CD4-positive, alpha-beta T cell treated with Interleukin-21 for 1 hour (primary cell): Measurements from ENCODE around the gene PREP.
"Not testable (repeated sequence)": the region's sequence is repeated elsewhere in the genome, so short reads cannot be mapped to it uniquely, and the experiment has no call there.

Source experiments
- DNase-seq: peaks from one replicate; pipeline ENCODE4 v3.0.0-alpha.2; 2020

The PREP gene

DNA sequence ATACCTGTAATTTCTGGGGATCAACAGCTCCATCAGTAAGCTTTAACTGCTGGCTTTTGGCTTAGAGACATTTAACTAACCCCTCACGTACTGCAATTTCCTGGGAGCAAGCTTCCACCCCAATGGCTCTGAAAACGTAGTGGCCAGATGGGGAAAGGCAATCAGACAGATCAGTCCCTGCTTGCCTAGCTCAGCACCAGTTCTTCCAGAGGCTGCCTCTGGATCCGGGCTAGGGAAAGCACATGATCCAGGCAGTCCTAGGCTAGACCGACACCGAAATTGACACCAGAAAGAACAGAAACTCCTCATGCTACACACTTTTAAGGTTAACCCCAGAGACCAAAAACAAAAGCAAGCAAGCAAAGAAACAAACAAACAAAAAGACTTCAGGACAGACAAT is 13.3 kb downstream of the PREP start:
- no peak for DNase-seq

DNA sequence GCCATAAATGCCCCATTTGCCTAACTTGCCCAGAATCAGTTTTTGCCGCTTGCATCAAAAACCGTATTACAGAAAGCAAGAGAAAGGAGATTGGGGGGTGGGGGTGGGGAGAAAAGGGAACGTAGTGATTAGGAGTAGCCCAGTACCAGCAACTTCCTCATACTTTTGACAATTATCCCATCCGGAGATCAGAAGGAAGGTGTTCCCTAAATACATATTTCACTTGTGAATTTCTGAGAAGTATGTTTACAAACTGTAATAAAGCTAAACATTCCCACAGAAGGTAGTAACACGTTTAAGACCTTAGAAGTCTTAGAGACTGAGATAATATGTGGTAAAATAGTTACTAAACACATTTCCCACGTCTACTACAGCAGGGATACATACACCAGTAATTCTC is 14.5 kb downstream of the PREP start:
- no peak for DNase-seq

DNA sequence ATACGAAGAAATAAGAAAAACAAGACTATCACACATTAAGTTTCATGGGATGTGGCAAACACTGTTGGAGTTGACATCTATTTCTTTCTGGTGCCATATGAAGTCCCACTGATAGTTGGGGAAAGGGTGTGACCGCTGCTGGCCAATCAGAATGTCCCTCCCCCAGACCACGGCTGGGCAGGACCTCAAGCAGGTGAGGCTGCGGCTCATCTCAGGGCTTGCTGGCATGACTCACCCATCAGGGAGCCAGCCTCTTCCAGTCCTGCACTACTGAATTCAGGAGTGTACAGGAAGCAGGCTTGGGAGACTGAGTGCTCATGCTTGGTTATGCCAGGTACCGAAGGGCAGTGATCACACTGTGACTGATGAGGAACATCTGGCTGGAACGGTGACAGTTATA is 18.9 kb downstream of the PREP start:
- no peak for DNase-seq

DNA sequence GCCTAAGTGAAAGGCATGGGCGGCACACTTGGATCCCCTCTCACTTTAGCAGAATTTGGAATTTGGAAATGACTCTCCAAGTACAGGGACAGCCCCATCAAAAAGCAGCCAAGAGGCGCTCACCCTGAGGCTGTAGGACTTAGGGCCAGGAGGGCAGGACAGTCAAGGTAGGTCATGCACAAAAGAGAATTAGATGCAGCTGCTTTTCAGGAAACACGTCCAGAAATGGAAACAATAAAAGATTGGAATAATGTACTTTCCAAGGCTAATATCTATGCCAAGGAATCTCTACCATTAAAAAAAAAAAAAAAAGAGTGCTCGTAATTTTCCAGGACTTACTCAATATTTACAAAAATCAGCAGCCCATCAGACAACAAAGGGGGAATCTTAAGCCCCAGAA is 19.9 kb downstream of the PREP start:
- DNase-seq = no peak

DNA sequence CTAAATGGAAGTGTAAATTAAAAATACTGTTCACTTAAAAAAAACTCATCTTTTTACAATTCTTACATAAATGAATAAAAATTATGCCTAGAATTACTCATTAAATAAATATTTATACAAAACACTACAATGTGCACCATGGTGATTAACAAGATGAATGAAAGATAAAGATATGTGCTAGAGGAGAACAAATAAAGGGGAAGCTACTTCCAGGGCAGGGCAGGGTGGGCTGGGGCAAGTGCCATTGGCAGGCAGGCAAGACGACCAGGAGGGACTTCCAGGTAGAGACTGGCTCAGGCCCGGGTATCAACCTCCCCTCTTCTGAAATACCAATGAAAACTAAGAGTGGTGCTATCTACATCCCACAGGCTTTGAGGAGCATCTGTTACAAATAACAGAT is 20.4 kb downstream of the PREP start:
- no peak for DNase-seq

DNA sequence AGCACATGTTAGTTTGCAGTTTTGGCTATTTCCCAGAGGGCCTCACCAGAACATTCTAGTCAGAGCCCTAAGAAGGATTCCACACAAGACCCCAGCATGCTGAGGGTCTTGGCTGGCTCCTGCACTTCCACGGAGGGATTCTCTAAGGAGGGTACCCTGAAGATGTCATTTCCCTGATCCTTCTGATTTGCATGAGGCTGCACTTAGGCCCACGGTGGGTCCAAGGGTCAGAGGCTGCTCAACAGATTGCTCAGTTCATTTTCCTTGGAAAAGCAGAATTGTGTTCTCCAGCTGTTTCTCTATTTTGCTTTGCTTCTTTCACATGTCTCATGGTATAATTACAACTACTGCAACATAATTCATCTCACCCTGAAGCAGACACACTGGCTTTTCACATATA is 22.2 kb downstream of the PREP start:
- no peak for DNase-seq

DNA sequence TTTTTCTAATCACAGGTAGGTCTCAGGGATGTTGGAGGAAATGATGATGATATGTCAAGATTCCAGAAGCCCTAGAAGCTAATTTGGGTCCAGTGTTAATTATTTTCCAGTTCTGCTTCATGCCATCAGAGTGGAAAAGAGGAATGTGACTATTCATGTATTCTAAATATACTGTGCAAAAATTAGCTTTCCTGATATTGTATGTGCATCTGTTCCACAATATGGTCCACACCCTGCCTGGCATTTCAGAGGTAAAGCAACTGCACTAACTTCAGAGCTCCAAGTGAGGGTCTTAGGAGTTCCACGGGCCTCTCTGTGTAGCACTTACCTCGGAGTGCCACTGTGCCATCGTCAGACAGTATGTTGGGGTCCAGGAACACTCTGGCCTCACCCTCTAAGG is 27.1 kb downstream of the PREP start:
- no peak for DNase-seq

DNA sequence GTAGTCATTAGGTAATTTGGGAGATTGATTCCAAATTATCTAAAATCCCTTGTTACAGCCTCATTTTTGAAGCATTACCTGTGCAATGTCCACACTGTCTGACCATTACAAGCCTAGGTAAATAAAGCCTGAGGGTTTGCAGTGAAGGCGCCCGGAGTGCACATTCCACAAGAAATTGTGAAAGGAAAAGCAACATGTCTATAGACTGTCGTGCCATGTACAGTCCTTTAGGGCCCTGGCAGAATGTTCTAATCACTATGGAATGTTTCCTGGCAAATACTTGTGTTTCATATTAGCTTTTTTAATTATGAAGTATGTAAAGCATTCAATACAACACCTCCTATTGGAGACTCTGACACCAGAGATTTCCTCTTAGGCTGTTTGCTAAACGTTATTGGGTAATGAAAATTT is 28.9 kb downstream of the PREP start:
- DNase-seq = no peak

DNA sequence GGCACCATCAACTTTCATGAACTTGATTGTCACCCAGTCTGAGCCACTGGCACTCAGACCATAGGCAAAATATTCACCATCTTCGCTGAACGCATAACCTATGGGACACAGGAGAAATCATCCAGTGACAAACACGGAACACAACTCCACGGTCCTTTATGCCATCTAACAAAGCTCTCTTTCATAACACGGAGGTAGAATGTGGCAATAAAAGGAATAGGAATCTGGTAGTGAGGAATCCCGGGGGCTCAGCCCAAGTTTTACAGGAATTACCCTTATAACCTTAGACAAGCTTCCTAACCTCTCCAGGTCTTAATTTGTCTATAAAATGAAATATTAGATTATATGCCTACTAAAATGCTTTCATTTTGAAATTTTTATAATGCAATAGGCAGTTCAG is 29.4 kb downstream of the PREP start:
- no peak for DNase-seq

DNA sequence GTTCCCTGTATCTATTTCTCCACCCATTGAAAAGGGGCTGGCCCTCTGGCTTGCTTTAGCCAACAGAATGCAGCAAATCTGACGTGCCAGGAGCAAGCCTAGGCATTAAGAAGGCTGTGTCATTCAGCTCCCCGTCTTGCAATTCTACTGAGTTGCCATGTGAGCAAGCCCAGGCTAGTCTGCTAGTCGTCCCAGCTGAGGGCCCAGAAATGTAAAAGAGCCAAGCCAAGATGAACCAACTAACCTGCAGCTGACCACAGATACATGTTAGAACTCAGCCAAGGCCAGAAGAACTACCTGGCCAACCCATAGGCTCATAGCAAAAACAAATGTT is 30.1 kb downstream of the PREP start:
- no peak for DNase-seq

DNA sequence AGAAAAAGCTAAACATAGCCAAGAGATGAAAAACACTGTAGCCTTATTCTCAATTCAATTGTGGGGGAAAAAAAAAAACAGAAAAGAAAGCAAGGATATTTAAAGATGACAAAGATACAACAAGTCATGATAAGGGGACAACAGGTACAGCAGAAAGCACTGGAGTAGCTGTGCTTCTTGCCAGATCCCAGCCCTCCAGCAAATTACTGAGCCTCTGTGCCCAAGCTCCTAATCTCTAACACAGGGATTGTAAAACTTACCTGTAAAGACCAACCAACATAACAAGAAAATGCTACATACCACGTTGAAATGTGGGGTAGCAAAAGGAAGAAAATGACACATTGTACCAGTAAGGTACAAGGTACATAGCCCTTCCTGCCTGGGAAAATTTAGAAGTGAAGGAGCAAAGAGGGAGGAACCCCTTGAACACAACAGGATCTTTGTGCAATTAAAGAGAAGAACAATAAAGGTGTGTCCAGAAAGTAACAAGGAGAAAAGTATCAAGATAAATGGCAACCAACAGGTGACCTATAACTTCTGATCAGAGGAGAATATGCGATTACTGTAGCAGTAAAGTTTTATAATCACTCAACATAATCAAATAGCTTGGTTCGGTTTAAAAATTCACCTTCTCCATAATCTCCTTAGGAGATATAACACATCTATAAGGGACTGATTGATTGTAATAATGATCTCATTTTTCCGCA is 30.6 kb downstream of the PREP start:
- no peak for DNase-seq

DNA sequence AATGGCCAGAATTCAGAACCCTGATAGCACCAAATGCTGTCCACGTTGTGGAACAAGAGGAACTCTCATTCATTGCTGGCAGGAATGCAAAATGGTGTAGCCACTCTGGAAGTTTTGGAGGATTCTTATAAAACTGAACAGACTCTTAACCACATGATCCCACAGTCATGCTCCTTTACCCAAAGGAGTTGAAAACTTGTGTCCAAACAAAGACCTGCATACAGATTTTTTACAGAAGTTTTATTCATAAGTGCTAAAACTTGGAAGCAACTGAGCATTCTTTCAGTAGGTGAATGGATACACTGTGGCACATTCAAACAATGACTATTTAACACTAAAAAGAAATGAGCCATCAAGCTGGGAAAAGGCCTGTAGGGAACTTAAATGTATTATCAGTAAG is 32.5 kb downstream of the PREP start:
- no peak for DNase-seq

DNA sequence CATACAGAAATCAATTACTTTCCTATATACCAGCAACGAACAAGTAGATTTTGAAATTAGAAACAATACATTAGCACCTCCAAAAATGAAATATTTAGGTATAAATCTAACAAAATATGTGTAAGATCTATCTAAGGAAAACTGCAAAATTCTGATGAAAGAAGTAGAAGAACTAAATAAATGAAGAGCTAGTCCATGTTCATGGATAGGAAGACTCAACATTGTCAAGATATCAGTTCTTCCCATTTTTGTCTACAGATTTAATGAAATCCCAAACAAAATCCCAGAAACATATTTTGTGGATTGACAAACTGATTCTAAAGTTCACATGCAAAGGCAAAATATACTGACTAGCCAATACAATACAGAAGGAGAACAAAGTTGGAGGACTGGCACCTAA is 33.7 kb downstream of the PREP start:
- no peak for DNase-seq

DNA sequence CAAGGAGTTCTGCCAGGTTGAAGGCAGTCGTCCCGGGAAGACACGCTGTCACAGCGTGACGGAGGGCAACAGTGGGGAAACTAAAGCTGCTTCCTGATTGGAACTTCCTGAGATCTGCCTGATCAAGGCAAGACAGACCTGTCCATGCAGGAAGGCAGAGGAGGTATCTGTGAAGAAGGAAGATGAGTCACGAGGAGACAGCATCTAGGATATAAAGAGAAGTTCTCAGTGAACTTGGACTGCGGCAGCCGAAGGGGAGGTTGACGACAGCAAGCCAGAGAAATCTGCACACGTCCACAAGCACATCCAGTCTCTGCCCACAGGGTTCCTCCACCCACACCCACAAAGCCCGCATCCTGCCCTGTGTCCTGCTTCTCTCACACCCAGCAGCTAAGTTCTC is 38.6 kb downstream of the PREP start:
- no peak for DNase-seq

DNA sequence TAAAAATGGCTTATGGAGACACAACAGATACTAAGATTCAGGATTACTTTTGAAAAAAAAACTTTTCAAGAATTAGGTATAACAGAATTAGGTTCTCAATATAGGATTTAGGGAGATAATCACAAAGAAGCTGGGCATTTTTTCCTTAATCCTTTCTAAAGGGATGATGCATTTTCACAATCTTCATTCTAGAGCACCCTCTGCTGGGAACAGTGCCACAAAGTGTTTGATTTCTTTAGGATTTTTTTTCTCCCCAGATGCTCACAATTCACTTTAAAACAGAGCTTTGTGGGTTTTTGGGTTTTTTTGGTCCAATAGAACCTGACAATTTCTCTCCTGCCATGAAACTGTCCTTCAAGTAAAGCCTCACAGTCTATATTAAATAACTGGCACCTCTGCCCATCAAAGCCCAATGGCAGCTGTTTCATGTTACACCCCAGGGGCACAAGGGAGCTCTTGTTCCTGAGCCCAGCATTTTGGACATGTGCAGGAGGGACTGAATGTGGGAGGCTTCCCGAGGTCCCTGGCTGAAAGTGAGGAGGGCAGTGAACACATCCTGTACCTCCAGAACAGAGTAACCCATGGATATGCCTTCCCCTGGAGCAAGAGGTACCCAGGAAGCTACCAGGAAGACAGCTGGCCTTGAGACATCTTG is 39.7 kb downstream of the PREP start:
- no peak for DNase-seq

DNA sequence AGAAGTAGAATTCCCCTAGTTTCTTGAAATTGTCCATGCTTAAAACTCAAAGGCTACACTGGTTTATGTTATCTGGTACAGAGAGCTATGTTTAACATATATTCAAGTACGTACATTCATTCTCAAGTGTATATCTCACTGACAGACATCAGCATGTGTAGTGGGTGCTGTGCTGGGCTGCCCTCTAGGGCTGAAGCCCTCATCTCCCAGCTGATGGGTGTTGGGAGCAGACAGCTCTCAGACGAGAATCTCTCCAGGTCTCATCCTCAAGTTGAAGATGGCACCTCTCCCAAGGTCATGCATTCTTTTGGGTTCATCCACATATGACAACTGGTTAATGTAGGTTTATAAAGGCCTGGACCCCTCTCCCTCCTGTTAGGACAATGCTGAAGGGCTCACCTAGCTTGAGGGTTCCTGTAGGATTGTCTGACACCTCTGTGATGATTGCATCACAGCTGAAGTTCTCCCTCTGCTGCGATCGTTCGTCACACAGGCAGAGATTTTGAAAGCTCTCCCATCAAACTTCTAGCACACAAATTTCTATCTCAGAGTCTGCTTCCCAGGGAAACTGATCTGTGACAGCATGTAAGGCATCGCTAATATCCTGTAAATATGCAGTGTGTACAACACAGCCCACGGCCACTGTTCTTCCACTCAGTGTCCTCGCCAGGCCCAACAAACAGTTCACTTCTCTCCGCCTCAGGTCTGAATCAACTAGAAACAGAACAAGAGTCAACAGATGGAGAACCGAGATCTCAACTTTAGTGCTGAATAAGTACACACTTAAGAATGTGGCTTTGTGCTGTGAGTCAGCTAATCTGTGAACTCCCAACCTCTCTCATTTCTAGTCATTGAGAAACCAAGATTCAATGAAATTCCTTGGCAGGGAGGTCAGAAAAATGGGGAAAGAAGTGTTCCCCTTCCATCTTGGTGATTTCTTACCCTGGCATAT is 43.2 kb downstream of the PREP start:
- DNase-seq = no peak

DNA sequence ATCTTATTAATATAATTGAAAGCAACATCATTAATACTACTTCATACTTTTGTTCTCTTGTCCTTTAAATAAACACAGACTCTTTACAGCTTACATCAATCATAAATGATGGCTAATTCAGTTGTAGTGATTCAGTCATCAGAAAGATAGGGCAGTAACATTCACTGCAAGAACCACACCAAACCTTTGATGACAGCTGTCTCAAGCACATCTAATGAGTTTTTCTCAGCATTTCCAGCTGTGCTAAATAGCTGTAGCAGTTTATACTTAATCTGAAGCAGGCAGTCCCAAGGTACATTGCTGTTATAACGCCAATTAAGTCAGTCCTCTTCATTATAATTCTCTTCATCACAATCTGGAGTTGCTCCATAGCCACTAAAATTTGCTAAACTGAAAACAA is 45.7 kb downstream of the PREP start:
- DNase-seq = no peak

DNA sequence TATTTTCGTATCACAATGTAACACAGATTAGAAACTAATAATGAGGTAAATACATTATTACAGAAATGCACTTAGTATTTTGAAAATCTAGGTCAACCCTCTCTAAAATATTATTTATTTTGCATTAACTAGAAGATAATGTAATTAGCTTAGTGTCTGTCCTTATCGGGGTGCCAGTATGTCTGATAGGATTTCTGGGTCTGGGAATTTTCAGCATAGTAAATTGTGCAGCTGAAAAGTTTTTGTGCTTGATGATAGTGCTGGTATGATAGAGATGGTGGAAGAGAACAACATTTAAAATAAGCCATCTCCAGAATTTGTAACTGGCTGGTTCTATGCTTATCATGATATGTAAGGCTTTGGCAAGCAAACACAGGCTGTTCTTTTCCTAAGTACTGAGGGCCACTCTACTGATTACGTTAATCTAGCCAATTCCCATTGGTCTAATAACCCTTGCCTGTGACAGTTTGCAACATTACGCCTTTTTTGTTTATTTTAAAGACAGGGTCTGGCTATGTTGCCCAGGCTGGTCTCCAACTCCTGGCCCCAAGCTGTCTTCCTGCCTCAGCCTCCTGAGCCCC is 50.8 kb downstream of the PREP start:
- DNase-seq = no peak

DNA sequence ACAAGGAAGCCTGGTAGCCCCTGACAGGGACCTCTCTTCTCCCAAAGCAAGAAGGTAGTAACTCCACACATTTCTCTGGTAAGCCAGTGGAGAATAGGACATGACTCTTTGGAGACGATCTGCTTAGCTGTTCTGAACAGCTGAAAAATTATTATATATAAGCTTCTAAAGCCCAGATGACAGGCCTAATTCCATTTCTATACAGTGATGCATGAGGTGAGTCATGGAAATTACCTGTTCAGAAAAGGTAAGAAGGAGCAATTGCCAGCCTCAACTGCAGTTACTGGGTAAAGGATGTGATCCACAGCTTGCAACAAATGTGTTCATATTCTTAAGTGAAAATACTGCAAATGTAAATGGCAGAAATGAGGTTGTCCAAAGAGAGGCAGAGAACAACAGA is 54.0 kb downstream of the PREP start:
- no peak for DNase-seq

DNA sequence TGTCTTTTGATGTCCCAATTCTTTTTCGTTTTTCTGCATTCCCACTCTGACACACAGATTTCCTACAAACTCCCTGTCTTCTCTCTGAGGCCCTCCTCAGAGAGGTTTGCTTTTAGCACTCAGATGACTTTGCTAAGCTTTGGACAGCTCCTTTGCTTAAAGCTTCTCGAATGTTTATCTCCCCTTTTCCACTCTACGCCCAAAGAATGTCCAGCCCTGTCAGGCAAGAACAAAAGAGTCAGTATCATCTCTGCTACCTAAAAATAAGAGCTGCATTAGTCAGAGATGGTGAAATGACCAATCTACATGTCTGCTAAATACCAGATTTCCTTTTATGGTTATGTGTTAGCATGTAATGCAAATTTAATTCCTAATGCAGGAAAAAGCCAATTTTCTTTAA is 56.8 kb downstream of the PREP start:
- DNase-seq = no peak

DNA sequence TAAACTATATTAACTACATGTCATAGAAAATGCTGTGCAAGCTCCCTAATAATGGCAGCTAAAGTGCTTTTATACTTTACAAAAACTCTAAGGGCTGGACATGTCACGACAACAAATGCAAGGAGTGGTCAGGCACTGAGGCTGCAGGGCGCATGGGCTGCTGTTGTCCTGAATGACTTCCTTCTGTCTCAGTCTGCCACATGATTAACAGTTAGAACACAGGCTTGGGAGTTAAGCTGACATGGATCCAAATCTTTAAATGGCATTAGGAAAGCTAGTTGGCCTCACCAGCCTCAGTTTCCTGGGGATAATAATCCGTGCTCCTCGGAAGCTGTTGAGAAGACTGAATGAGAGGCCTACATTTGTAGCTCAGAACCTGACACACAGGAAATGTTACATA is 57.4 kb downstream of the PREP start:
- DNase-seq = no peak

DNA sequence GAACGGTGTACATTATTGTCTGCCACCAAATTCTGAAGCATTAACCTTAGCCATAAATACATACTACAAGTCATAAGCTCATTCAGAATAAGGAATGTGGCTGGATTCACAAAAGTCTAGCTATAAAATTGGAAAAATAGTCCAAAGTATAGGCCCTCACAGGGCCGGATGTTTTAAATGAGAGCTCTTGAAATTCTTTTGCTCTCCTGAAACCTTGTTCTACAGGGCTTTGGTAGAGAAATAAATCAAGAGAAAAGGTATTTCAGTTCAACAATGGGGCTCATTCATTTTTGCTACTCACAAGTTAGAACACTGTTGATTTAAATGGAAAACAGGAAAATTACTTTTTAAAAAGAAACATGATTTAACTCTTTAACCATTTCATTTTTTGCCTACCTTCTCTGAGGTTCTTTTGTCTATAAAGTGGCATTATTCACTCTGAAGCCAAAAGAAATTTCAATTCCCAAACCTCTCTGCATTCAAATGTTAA is 58.0 kb downstream of the PREP start:
- no peak for DNase-seq

DNA sequence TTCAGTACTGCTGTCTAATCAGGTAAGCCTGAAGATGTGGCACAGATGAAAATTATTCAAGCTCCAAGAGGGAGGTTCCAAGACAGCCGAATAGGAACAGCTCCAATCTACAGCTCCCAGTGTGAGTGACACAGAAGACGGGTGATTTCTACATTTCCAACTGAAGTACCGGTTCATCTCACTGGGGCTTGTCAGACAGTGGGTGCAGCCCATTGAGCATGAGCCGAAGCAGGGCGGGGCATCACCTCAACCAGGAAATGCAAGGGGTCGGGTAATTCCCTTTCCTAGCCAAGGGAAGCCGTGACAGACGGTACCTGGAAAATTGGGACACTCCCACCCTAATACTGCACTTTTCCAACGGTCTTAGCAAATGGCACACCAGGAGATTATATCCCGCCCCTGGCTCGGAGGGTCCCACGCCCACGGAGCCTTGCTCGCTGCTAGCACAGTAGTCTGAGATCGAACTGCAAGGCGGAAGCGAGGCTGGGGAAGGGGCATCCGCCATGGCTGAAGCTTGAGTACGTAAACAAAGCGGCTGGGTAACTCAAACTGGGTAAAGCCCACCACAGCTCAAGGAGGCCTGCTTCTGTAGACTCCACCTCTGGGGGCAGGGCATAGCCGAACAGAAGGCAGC is 64.4 kb downstream of the PREP start:
- not testable (repeated sequence) for DNase-seq
